Posterior cingulate gyrus (tissue), 11 donors: ENCODE data around the gene UBTD1.
A peak's percentile ranks its signal among the peaks of the same experiment; 100 is the strongest.
"Not testable (repeated sequence)": the region's sequence is repeated elsewhere in the genome, so short reads cannot be mapped to it uniquely, and the experiment has no call there.

Experiments used
- DNase-seq, 10 donors: peaks; one replicate each; pipeline versions ENCODE4 v3.0.0 to v3.0.0-alpha.2; 2020 to 2021; ENCODE audit warnings: mixed read lengths in 3 of 10
- intact Hi-C: fragments of 100-400 bp; cut with DNase I; formaldehyde crosslinking; loops from one replicate; pipeline ENCODE4 v1.15.1; 2023

Gene UBTD1

DNA sequence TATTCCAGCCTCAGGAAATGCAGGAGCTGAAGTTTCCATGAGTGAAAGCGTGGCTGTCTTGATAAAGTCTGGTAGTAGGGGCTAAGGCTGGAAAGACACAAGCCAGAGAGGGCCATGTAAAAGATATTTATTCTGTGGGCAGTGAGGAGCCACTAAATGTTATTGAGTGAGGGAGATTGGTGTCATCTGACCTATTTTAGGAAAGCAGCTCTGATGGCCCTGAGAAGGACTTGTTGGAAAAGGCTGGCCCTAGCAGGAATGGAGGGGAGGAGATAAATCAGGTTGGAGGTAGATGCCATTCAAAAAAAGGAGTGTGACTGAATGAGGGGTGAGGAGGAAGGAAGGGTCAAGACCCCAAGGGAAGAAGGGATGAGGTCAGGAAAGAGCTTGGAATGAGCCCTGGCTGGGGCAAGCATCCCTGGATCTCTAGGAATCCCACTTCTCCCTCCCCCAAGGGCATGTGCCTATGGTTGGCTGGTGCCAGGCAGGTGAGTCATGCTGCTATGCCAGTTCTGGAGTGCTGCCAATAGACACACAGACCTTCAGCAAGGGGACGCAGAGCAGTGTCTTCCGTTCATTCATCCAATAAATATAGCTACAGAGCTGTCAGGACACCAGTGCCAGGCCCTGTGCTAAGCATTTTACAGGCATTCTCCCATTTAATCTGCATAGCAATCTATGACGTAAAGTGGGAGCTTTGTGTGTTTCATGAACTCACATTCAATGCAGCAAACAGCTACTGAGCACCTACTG, 75.8 kb downstream of the UBTD1 start:
- peak in 2 of 10 donors; percentile 36 to 75 for DNase-seq
- intact Hi-C loops, result loop anchor here (5.0 kb wide), 2 partner anchors 38 to 163 kb away; partner anchors contain the start of gene ZFYVE27

DNA sequence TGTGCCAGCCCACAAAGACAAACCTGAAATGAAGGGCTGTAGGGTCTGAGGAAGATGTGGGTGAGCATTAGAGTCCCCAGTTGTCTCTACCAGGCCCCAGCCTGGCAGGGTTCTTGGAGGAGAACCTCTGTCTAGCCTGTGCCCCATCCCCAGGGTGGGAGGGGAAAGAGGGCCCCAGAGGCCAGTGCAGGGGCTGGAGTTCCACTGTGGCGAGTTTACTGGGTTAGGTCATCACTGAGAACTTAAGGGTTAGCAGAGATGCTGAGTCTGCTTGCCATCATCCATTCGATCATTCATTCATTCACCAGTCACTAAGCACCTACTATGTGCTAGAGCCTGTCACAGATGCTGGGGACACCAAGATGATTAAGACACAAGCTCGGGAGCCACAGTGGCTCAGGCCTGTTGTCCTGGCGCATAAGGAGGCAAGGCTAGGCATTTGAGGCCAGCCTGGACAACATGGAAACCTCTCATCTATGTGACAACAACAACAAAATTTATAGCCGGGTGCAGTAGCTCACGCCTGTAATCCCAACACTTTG, 76.5 kb downstream of the UBTD1 start:
- DNase-seq, result peak in 2 of 10 donors; percentile 36 to 46
- intact Hi-C loops, result no loop called here

- peak in 1 of 10 donors; percentile 22 for DNase-seq
- intact Hi-C loops, result not testable (repeated sequence)
These were observed 77.8 kb downstream of the UBTD1 start for GRCh38 chr10:97576487-97576886.

- intact Hi-C loops, result no loop called here
These were observed 79.0 kb downstream of the UBTD1 start for GRCh38 chr10:97577701-97578100.

DNA sequence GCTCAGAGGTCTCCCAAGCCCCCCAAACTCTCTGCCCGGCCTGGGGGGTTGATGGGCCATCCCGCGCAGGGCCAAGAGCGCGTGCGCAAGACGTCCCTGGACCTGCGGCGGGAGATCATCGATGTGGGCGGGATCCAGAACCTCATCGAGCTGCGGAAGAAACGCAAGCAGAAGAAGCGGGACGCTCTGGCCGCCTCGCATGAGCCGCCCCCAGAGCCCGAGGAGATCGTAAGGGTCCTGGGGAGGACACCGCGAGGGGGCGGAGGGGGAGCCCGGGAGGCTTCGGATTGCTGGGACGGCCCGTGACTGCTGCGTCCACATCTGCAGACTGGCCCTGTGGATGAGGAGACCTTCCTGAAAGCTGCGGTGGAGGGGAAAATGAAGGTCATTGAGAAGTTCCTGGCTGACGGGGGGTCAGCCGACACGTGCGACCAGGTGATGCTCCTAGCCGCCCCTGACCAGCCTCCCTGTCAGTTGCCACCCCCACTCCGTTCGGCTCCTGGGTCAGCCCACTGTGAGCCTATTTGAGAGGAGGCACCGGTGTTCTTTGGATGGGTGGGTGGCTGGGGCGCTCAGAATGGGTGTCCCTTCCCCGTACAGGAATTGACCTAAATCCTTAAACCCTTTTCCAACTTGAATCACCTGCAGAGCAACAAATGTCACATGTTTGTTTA, 79.6 kb downstream of the UBTD1 start:
- intact Hi-C loops, result no loop called here
- peak in 2 of 10 donors; percentile 76 to 87 for DNase-seq

More at GRCh38 chr10:97577701-97578100, 79.0 kb downstream of the UBTD1 start:
- DNase-seq, result peak in 2 of 10 donors; percentile 62 to 69

DNA sequence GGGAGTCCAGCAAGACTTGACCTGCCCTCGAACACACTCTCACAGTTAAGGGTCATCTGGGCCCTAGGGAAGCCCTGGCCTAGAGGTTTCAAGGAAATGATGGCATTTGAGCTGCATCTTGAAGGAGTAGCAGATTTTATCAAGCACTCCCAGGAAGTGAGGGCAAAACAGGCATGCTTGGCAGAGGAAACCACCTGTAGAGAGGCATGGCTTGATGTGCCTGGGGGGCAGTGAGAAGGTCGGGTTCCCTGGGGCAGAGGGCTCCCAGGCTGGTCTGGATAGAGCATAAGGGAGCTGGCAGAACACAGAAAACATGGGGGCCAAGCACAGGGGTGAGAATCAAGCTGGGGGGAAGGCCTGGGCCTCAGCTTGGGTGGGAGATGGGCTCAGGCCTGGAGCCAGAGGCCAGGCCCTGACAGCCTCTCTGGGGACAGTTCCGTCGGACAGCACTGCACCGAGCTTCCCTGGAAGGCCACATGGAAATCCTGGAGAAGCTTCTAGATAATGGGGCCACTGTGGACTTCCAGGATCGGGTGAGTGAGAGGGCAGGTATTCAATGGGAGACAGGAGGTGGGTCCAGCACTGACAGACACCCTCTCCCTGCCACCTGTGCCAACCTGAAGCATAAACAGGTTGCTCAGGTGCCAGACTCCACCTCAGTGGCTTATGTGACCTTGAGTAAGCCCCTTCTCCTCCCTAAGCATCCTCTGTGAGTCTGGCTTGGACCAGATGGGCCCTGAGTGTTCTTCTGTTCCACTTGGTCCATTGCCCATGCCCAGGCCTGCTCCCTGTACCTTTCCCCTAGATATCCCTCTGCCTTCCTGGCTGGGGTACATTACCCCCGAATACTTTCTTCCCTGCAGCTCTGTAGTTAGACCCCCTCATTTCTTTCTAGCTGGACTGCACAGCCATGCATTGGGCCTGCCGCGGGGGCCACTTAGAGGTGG, 82.0 kb downstream of the UBTD1 start:
- DNase-seq, result peak in 1 of 10 donors; percentile 43

GRCh38 chr10:97582169-97582568, 83.4 kb downstream of the UBTD1 start:
- peak in 1 of 10 donors; percentile 72 for DNase-seq
- intact Hi-C loops, result no loop called here

More for the DNA sequence above, 82.0 kb downstream of the UBTD1 start:
- intact Hi-C loops, result no loop called here

- intact Hi-C loops, result no loop called here
- peak in 1 of 10 donors; percentile 70 for DNase-seq
These were observed 84.8 kb downstream of the UBTD1 start for GRCh38 chr10:97583476-97583875.

DNA sequence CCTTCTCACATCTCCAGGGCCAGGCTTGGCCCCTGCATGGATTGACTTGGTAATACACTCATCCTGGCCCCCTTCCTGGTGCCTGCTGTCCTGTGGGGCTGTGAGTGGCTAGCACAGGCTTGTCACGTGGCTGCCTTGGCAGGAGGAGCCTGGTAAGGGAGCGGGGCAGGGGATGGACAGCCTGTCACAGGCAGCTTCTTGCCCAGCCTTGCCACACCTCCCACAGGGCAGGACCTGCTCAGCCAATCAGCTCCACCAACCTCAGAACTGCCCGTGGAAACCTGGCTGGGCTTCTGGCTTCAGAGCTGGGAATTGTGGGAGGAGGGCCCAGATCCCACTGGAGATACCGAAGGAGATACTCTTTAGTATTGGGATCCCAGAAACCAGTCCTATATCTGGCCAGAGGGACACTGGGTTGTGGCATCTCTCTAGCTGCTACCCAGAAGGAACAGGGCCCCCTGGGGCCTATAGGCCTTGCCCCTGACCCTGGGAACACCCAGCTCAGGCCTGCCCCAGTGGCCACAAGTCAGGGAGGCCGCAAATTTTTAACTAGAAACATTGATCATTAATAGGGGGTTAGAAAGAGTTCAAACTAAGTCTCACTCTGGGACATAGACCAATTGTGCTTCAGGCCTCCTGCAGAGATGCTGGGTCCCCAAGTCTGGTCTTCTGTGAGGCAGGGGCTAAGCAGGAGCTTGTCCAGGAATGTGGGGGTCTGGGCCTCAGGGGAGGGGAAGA, 85.5 kb downstream of the UBTD1 start, which contains the start of gene HOGA1:
Gene HOGA1, plus strand, starts transcription at position 330 of the 738 bp plus-strand sequence. Its CDS starts 315 bp downstream, at position 645.
- peak; percentile 77 to 97 (median 87) for DNase-seq
- intact Hi-C loops, result no loop called here

DNA sequence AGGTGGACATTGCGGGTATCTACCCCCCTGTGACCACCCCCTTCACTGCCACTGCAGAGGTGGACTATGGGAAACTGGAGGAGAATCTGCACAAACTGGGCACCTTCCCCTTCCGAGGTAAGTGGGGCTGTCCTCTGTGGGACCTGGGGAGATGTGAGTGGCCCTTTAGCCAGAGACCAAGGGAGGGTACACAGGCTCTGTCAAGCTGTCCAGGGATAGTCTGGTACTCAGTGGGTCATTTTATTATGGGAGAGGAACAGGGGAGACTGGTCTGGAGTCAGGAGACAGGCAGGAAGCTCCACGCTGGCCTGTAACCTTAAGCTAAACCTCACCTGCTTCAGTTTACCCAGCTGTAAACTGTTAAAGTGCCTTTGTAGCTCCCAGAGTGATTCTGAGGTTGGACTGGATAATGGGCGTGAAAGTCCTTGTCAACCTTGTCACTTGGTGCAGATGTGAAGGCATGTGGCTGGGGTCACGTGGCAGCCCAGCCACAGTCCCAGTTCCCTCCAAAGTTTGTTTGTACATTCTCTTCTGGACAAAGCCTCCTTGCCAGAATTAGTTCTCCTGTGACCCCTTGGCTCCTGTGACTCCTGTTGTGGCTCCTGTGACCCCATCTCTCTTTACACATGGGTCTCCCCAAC, 86.2 kb downstream of the UBTD1 start:
- DNase-seq, result no peak
- intact Hi-C loops, result no loop called here

- DNase-seq, result peak in 1 of 10 donors; percentile 8
- intact Hi-C loops, result no loop called here
These were observed 86.7 kb downstream of the UBTD1 start for GRCh38 chr10:97585439-97585811.

DNA sequence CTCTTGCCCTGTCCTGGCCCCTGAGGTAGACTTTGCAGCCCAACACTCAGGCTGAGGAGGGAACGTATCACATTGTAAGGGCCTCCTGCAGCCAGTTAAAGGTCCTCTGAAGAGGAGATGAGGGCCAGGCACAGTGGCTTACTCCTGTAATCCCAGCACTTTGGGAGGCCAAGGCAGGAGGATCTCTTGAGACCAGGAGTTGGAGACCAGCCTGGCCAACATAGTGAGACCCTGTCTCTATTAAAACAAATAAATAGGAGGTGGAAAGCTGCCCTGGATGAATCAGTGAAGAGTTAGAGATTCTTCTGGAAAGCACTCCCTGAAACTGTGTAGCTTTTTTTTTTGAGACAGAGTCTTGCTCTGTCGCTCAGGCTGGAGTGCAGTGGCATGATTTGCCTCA, 88.5 kb downstream of the UBTD1 start:
- intact Hi-C loops, result no loop called here
- no peak for DNase-seq

GRCh38 chr10:97589479-97589878, 90.8 kb downstream of the UBTD1 start, which contains the start of gene C10orf62:
Gene C10orf62, plus strand, starts transcription at chr10:97589721. Its CDS starts 177 bp downstream, at chr10:97589898.
- intact Hi-C loops, result no loop called here
- peak in 1 of 10 donors; percentile 11 for DNase-seq

DNA sequence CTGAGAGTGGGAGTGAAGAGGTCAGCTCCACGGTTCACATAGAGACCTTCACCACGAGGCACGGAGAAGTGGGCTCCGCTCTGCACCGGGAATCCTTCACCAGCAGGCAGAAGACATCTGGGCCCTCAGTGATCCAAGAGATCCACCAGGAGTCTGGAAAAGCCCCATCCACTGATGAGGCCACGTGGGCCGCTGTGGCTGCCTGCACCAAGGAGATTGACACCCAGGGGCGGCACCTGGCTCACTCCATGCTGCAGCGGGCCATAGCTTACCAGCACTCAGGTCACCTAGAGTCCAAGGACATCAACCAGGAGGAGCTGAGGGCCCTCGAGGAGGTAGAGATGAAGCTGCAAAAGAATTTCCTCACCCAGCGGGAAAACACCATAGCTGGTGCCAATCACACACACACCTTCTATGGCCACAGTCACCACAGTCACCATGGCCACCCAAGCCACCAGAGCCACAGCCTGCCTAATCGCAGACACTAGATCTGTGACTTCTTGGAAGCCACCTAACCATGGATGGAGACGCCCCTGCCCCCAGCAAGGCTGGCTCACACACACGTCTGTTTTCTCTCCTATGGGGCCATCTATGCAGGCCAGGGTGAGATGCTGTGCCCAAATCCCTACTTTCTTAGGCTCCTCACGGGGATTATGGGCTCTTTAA, 91.5 kb downstream of the UBTD1 start:
- intact Hi-C loops, result no loop called here
- peak in 1 of 10 donors; percentile 54 for DNase-seq

DNA sequence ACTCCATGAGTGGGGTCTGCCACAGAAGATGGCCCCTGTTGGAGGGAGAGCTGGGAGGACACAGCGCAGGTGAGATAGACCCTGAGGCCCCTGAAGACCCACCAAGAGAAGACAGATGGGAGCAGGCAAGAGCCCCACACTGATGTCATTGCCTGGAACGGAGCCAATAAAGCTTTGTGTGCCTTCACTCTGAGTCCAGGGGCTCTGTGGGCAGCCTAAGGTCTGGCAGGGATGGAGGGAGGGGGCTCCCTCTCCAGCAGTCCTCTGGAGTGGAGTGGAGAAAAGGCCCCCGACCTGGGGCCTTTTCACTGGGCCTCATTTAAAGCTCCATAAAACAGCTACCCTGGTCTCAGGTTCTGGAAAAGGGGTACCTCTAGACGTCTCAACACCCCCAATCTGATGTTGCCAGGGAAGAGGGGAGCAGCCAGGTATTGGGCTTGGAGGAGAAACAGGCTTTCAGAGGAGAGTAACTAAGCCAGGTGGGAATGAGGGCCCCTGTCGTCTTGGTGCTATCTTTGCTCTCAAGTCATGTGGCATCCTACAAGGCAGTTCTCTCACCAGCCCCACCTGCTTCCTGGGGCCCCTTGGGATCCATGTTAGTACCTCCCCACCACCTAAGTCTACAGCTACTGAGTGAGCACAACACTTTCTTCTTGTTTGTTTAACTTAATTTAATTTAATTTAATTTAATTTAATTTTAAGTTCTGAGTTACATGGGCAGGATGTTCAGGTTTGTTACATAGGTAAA, 92.2 kb downstream of the UBTD1 start:
- intact Hi-C loops, result no loop called here
- peak in 1 of 10 donors; percentile 17 for DNase-seq

- peak in 1 of 10 donors; percentile 14 for DNase-seq
- intact Hi-C loops, result no loop called here
These were observed 94.7 kb downstream of the UBTD1 start for GRCh38 chr10:97593421-97593820.
